GM12891 (cell line): Measurements from ENCODE around the gene STK25.

Experiments
- POLR2A ChIP-seq: IDR thresholded peaks from 2 replicates; pipeline ENCODE4 v1.6.1; 2011; ENCODE audit warnings: low read depth, low read length, control low read depth
- POLR2AphosphoS5 ChIP-seq: IDR thresholded peaks from 2 replicates; pipeline ENCODE4 v1.6.1; 2011; ENCODE audit warnings: low read depth, low read length, control low read depth
- TAF1 ChIP-seq: IDR thresholded peaks from 2 replicates; pipeline ENCODE4 v1.6.1; 2011; ENCODE audit warnings: low read depth, low read length, control low read depth

GRCh38 chr2:241483305-241483704 lies 25.1 kb downstream of the STK25 start:
- TF ChIP-seq POLR2A (no peak), POLR2AphosphoS5 (no peak), TAF1 (no peak)
